ENCODE results near the gene GNRHR.
A peak's percentile ranks its signal among the peaks of the same experiment; 100 is the strongest.
"Not testable (repeated sequence)": the region's sequence is repeated elsewhere in the genome, so short reads cannot be mapped to it uniquely, and the experiment has no call there.

The GNRHR gene

GRCh38 chr4:67727124-67727850, 26.9 kb downstream of the GNRHR start:
- no peak for DNase-seq

- DNase-seq = no peak
Measured at GRCh38 chr4:67725981-67726380, 28.2 kb downstream of the GNRHR start.

- DNase-seq = no peak
Measured at GRCh38 chr4:67725132-67725531, 29.1 kb downstream of the GNRHR start.

DNA sequence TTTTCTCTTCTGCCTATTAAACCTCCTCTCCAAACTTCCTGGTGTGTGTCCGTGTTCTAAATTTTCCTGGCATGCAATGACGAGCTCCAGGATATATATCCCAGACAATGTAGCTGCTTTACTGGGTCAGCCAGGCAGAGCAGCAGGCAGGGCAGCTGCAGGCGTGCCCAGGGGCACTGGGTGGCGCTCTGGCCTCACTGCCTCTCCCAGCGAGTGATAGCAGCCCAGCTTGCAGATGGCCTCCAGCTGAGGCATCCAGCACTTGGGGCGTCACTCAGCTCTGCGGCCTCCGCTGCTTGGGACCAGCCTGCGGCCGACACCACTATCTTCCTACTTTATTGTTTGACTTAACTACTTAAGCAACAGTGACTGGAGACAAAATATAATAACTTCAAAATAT, 30.2 kb downstream of the GNRHR start:
- DNase-seq = no peak

GRCh38 chr4:67723341-67723740, 30.8 kb downstream of the GNRHR start:
- DNase-seq = no peak

DNA sequence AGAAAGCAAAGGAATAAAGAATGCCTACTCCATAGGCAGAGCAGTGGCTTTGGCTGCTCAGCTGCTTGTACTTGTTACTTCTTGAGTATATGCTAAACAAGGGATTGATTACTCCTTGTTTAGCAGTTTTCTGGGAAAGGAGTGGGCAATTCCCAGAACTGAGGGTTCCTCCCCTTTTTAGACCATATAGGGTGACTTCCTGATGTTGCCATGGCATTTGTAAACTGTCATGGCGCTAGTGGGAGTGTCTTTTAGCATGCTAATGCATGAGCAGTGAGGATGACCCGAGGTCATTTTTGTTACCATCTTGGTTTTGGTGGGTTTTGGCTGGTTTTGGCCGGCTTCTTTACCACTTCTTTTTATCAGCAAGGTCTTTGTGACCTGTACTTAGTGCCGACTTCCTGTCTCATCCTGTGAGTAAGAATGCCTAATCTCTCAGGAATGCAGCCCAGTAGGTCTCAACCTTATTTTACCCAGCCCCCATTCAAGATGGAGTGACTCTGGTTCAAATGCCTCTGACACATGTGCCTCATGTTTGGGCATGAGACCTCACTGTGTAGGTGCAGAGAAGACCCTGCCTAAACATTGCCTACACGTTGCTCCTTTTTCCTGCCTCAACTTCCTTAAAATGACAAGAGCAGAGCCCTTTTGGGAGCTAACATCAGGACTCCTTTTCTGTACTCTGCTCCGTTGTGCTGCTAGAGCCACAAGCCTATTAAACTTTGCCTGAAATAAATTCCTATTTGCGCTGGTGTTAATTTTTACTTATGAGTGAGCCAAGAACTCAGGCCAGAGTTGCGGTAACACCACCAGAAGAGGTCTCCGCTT, 32.2 kb downstream of the GNRHR start:
- DNase-seq = no peak

- no peak for DNase-seq
Measured at GRCh38 chr4:67721315-67721769, 32.8 kb downstream of the GNRHR start.

DNA sequence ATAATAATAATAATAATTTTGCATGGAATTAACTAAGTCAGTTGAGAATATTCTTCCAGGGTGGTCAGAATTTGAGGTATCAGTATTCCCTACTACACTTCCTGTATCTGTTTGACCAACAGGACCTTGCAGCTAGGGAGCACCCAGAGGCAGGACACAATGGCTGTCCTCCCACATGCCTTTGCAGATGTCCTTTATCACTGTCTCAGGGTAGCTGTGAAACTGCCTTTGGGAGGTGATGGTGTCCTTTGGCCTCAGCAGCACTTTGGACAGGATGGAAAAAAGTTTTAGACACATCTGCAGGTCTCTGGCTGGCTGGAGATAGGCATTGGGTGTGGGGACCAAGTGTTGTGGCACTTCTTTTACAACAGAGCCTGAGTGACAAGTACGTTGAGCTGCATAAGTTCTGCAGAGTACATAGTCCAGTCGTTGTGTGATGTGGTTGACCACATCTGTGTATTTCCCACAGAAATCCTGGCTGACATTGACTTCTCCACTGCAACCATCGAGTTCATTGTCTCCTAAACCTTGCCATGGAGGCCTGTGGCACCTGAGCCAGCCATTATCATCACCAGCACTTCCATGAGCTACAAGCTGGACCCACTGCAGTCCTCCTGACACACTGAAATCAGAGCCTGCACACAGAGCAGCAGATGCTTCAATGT, 34.1 kb downstream of the GNRHR start:
- no peak for DNase-seq

DNA sequence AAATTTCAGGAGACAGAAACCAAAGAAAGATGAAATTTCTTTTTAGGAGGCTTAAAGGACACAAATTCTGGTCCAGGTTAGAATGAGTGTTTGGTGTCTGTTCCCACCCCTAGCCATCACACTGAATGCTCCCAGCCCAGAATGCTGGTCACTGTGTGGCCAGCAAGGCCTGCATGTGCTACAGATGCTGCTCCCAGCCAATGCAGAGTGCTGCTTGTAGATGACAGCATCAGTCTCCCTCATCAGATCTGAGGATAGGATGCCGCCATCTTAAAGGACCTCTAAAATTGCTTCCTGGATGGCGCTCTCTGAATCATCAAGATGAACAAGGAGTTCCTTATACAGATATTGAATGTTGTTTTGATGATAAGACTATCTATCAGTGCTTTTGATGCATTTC, 35.3 kb downstream of the GNRHR start:
- DNase-seq = no peak

GRCh38 chr4:67717586-67717985, 36.6 kb downstream of the GNRHR start:
- no peak for DNase-seq

GRCh38 chr4:67714955-67715354, 39.2 kb downstream of the GNRHR start:
- DNase-seq = no peak

DNA sequence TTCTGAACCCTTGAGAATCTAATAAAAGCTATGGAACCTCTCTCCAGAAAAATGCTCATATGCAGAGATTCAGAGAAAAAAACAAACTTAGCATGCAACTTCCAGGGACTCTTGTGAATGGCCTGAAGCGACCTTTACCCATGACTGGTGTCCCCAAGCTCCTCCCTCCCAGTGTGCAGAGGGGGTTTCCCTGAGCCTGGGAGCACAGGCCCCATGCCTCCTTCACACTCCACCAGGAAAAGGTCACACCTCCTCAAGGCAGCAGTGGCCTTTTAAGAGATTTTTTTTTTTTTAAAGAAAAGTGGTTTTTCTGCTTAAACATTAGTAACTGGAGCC, 40.0 kb downstream of the GNRHR start:
- no peak for DNase-seq

DNA sequence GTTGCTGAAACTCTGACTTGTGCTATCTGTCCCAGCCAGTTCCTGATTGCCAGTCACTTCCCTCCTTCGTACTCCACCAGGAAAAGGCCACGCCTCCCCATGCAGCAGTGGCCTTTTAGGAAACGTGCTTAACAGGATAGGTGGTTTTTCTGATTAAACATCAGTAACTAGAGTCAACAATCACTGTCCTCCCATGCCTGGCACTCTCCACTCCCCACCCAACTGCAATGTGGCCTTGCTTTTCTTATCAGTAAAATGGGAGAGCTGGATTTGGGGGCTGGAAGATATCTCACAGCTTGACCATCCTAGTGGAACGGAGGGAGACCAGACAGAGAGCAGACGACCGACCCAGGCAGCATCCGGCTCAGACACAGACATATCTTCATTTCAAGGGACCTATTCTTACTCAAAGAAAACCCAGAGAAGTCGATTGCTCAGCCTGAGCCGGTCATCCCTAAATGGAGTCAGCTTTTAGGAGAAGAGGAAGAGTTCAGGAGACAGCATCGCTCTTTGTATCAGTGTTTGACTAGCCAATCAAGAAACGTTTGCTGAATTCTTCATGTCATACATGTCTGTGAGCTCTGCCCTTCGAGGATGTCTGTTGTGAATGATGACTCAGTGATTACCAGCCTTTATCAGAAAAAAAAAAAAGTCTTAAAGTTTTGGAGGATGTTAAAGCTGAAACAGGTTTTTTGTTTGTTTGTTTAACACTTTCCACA, 40.5 kb downstream of the GNRHR start:
- DNase-seq = no peak

GRCh38 chr4:67712650-67713528, 41.3 kb downstream of the GNRHR start:
- DNase-seq = no peak

DNA sequence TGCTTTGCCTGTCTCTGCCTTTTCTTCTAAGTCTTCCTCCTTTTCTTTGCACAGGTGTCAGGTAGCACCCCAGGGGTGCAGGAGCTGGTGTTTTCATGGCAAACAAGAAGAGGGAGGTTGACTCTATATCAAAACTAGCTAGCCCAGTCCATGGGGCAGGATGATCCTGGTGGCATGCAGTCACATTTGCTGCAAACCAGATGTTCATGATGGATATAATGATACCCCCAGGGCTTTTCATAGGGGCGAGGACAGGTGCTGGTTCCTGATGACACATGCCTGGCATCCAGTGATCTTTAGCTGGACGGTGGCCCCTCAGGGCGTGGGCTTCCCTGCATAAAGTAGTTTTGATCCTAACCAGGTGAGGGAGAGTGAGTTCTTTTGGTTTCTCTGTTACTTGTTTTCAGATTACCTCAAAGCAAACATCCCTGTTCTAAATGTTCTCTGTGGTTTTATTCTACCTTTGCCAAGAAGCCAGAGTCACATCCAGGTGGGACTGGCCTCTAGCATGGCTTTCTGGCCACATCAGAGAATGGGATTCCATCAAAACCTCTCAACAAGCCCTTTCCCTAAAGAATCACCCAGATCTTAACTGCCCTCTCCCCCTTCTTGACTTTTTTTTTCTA, 42.1 kb downstream of the GNRHR start:
- no peak for DNase-seq

DNA sequence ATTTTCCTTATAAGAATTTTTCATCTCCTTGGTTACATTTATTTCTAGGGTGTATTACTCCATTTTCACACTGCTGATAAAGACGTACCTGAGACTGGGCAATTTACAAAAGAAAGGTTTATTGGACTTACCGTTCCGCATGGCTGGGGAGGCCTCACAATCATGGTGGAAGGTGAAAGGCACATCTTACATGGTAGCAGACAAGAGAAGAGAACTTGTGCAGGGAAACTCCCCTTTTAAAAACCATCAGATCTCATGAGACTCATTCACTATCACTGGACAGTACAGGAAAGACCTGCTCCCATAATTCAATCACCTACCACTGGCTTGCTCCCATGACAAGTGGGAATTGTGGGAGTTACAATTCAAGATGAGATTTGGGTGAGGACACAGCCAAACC, 47.5 kb downstream of the GNRHR start:
- not testable (repeated sequence) for DNase-seq

DNA sequence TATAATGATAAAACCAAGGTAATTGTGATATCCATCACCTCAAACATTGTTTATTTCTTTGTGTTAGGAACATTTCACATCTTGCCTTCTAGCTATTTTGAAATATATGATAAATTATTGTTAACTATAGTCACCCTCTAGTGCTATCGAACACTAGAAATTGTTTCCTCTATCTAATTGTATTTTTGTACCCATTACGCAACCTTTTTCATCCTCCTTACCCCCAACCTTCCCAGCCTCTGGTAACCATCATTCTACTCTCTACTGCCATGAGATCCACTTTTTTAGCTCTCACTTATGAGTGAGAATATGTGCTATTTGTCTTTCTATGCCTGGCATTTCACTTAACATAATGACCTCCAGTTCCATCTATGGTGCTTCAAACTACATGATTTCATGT, 49.3 kb downstream of the GNRHR start:
- DNase-seq = no peak

- no peak for DNase-seq
Measured at GRCh38 chr4:67702166-67702565, 52.0 kb downstream of the GNRHR start.

DNA sequence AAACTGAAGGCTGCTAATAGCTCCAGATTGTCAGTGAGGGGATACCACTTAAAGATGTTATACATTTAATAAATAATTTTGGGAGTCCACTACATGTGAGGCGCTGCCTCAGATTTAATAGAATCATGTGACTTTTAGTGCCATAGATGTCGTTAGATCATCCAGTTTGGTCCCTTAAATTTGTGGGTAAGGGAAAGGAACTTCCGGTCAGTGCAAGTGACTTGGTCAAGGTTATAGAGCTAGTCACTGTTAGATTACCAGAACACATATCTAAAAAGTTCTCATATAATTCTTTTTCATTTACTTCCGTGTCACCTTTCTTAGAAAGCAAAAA, 52.7 kb downstream of the GNRHR start:
- DNase-seq = no peak

DNA sequence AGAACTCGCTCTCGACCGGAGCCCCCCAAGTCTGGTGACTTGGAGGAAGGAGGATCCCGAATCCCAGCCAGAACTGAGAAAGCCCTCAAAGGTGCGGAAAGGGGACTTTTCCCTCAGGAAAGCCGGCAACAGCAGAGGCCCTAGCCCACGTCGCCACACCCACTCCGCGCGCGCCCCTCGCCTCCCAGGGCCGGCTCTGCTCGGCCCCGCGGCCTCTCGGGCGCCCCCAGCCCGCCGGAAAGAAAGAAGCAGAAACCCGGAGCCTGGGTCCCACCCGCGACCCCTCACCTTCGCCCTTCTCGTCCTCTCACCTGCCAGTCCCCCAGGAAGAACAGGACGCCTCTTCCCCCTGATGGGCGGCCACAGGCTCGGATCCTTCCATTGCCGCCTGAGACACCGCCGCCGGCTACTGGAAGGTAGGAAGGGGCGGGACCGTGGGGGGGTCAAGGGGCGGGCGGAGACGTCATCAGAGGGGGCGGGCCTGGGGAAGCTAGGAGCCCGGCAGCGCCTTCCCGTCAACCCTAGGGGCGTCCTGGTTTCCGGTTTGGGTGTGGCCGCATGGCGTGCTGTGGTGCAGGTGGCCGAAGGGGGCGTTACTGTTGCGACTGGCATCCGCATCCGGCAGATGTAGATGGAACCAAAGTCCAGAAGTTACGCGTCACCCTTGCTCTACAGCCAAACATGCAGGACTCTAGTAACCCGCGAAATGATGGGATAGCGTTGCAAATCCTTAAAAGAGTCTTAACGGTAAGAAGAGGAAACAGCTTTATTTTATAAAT, 53.3 kb downstream of the GNRHR start, which contains the start of gene UBA6:
TSS of gene UBA6 (minus strand) at position 418 of the 779 bp plus-strand sequence. CDS start at position 382, 36 bp downstream.
- peak; percentile 94 for DNase-seq
